Retina (tissue), 1 donor: ENCODE data around the gene IQSEC1.

Source experiments
- DNase-seq: peaks from one replicate; pipeline ENCODE4 v3.0.0-alpha.2; 2016

IQSEC1 gene

GRCh38 chr3:12925648-12926047 lies 147.6 kb downstream of the IQSEC1 start:
- DNase-seq: no peak

- no peak for DNase-seq
Measured at GRCh38 chr3:12924437-12924836, 148.8 kb downstream of the IQSEC1 start.

DNA sequence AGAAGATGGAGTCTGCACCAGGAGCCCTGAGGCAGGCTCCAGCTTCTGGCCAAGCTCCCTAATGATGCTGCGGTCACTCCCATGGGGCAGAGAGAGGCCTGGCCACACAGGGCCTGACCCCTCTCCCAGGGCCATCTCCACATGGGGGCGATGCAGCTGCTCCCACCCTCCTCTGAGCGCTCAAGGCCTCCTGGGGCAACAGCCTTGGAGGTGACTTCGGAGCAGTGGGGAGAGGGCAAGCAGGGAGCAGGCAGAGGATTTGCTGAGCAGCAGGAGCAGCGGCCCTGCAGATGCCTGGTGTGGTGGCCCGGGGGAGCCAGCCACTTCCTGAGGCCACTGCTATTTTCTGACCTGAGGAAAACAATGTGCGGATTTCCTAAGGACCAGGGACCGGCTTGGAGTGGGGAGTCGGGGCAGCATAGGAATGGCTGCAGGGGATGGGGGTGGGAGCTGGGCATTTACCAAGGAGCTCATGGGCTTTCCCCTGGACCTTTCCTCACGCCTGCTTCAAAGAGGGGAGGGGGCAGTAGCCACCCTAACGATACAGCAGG lies 150.3 kb downstream of the IQSEC1 start:
- DNase-seq: no peak

GRCh38 chr3:12922306-12922705 lies 150.9 kb downstream of the IQSEC1 start:
- no peak for DNase-seq

DNA sequence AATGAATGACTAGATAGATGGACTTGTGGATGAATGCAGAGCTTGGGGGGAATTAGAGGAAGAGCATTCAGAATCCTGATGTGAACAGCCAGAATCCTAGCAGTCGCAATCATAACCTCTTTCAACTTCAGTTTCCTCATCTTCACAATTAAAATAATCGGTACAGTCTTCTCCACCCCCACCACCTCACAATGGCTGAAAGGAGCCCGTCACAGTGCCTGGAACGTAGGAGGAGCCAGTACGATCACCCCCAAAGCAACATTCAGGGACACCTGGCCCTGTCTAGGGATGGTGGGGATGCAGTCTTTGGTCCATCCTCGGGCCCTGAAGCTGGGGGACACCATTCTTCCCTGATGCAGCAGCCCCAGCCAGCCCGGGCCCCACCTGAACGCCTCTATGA lies 151.5 kb downstream of the IQSEC1 start:
- no peak for DNase-seq

DNA sequence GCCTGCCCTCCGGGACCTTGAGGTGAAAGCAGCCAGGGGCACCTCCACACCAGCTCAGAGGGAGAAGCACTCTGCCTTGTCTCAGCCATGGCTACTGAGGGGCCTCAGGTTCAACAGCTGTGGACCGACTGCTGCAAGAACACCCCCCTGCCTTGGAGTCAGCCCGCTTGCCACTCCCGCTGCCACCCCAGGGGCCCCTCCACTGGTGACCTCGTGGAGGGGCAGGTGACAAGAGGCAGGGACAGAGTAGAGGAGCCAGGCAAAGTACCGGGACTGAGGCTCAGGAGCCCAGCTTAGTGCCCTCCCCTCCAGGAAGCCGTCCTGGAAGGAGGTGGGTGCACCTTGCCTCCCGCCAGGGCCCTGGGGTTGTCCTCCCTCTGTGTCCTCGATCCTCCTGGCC lies 152.3 kb downstream of the IQSEC1 start:
- DNase-seq: no peak

- no peak for DNase-seq
Measured at GRCh38 chr3:12919205-12919604, 154.0 kb downstream of the IQSEC1 start.

- no peak for DNase-seq
Measured at GRCh38 chr3:12918231-12918630, 155.0 kb downstream of the IQSEC1 start.

- DNase-seq: no peak
Measured at GRCh38 chr3:12916159-12916558, 157.1 kb downstream of the IQSEC1 start.

DNA sequence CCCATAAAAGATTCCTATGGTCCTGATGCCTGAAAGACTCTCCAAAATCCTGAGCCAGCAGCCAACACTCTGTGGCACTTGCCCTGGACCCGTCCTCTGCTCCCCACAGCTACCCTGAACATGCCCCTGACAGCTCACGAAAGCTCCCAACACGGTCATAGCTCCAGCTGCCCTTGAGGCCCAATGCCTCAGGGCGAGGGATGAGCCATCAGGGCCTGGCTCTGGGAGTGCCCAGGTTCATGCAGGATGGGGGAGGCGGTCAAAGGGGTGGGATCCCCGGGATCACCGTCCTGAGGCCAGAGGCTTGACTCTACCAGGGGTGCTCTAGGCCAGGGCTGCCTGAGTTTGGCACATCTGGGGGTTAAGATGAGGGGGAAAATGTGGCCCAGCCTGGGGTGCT lies 159.1 kb downstream of the IQSEC1 start:
- DNase-seq: no peak

DNA sequence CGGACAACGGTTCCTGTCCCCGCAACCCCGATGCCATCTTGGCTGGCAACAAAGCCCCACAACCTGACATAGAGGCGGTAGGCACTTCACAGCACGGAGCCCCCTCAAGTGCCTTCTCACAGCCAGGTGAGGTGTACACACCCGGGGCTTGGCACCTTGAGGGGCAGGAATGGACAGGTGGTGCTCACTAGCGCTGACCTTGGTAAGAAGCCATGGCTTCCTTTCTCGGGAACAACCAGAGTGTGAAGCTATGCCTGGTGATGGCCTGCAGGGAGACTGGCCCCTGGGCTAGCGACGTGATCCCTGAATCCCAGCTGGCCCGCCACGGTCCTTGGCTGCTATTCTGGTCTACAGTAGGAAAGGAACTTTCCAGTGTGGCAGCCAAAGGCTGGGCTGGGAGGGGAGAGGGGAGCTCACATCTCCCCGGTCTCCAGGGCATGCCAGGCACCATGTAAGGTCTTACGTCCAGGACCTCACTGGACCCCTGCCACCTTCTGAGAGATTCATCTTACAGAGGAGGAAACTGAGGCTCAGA lies 161.3 kb downstream of the IQSEC1 start:
- no peak for DNase-seq

- no peak for DNase-seq
Measured at GRCh38 chr3:12910356-12911099, 162.7 kb downstream of the IQSEC1 start.

DNA sequence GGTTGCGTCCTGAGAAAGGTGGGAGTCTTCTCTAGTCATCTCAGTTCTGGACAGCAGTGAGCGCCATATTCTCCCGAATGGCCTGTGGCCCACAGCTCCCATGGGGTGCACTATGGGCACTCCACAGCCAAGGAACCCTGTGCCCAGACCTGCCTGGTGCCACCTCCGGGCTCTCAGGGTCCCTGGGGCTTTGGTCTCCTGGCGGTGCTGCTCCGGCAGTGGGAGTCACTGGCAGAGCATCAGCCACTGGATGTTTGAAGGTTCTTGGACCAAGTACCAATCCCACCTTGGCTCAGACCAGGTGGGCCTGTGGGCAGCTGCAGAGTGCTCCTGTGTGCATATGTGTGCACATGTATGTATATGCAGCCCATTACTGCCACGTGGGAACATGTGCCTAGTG lies 163.5 kb downstream of the IQSEC1 start:
- no peak for DNase-seq

- no peak for DNase-seq
Measured at GRCh38 chr3:12908859-12909258, 164.4 kb downstream of the IQSEC1 start.

GRCh38 chr3:12908136-12908730 lies 165.0 kb downstream of the IQSEC1 start:
- no peak for DNase-seq

DNA sequence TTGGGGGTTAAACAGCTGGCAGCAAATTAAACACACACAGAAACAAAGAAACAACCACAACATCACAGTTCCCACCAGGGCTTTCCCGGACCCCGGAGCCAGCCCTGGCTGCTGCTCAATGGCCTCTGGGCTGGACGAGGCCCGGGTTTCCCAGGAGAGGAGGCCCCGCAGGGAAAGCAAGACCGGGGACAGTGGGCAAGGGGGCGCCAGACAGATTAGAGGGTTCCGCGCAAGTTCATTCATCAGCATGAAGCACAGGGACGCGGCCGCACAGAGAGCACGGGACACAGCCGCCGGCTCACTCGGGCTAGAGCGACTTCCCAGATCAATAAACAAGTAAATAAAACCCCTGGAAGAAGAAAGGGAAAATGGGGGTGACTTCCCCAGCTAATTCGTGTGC lies 165.5 kb downstream of the IQSEC1 start:
- DNase-seq: no peak

DNA sequence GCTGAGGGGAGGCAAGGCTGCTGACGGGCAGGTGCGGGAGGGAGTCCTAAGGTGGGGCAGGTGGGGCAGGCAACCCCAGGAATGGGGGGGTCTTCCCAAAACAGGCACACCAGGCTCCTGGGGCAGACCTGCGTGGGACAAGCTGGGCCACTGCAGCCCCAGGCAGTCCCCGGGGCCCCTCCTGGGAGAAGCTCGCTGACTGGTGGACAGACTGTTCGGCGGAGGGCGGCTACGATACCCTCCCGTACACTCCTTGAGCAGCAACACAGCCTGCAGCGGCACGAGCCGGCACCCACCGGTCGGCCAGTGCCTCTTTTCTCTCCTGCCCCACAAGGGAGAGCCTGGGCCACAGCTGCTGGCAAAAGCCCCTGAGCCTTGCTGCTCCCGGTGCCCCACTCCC lies 165.9 kb downstream of the IQSEC1 start:
- no peak for DNase-seq

GRCh38 chr3:12906916-12907290 lies 166.3 kb downstream of the IQSEC1 start:
- DNase-seq: no peak

- DNase-seq: no peak
Measured at GRCh38 chr3:12906141-12906915, 166.9 kb downstream of the IQSEC1 start.

- DNase-seq: peak; percentile 53
Measured at GRCh38 chr3:12905316-12906071, 167.7 kb downstream of the IQSEC1 start.

DNA sequence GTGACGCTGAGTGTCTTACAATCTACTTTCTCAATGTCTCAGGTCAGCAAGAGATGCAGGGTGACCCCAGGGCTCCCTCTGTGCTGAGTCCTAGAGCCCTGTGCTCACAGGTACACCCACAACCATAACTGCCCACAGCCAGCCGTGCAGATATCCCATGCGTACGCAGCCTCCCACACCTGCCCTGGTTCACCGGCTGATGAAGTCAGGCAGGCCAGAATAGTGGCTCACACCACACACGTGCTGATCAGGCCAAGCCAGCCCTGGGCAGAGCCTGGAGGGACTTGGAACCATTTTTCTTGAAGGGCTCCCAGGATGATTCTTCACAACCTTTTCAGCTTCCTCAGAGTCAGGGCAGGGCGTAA lies 168.3 kb downstream of the IQSEC1 start:
- no peak for DNase-seq

- DNase-seq: no peak
Measured at GRCh38 chr3:12903881-12904280, 169.3 kb downstream of the IQSEC1 start.
